Mammary microvascular endothelial cell (primary cell): Measurements from ENCODE around the gene UGT3A1. TPM values are rescaled to one million over a fixed set of nuclear protein-coding genes. Genes with fewer than 3 reads are reported as not detected.

Experiments
- total RNA-seq: library from RNA; depleted of rRNA; stranded (reverse); fragments of >200 nt; gene quantifications from 2 replicates; pipeline ENCODE4 v1.2.3, GENCODE V29; 2015

Gene UGT3A1, protein sequence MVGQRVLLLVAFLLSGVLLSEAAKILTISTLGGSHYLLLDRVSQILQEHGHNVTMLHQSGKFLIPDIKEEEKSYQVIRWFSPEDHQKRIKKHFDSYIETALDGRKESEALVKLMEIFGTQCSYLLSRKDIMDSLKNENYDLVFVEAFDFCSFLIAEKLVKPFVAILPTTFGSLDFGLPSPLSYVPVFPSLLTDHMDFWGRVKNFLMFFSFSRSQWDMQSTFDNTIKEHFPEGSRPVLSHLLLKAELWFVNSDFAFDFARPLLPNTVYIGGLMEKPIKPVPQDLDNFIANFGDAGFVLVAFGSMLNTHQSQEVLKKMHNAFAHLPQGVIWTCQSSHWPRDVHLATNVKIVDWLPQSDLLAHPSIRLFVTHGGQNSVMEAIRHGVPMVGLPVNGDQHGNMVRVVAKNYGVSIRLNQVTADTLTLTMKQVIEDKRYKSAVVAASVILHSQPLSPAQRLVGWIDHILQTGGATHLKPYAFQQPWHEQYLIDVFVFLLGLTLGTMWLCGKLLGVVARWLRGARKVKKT
- not detected in 2 replicates for total RNA-seq

DNA sequence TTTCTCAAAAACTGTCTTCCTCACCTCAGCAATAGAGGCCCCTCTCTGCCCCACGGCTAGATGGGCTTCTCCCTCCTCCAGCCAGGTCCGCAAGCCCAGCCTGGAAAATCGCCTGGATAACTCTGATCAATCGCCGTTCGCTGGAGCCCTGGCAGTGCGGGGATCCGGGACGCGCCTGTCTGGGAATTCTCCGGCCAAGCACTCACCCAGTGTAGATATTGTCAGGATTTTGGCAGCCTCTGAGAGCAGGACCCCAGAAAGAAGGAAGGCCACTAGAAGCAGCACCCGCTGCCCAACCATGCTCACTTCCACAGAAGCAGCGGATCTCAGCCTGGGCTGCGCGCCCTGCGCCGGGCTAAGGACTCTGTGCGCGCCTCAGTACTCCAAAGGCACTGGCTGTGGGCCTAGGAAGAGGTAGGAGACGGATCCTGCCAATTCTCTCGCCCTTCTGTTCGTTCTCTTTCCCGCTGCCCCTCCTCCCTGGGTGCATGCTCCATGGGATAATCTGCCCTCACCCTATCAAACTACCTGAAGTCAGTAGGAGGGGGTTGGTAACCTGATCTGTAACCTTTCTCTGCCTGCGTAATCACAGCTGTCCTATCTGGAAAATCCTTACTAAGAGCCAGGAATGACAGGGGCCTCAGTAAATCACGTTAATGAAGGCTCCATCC, at the start of gene UGT3A1:
TSS of gene UGT3A1 (minus strand) at position 450 of the 671 bp plus-strand sequence. CDS start at position 300, 150 bp downstream.

DNA sequence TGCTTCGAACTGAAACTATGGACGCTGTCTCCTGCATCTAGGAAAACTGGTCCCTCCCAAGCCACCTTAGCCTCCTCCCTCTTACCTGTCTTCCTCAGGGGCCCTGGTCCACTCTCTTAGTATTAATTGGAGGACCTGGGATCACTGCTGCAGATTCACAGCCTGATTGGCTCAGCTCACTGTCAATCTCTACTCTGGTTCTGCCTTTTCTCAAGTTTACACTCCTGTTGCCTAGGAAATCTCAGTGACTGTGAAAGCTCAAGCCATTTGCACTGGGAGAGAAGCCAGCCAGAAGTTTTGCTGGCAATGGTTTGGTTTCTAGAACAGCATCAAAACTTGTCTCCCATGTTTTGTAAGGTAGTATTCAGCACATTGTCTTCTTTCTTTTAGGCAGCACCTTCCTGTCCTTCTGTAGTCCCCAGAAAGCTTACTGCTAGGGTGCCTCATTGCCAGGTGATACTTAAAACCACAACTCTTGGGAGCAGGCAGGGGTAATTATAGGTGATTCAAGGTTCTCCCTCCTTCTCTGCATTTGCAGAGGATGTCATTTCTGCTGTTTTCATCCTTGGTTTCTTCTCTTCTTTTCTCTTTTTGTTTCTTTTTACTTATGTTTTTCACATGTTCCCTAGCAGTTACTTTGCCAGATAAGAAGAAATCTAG, 52.5 kb downstream of the UGT3A1 start, which contains the start of gene CAPSL:
TSS of gene CAPSL (minus strand) at position 55 of the 660 bp plus-strand sequence. CDS start 17,502 bp downstream, outside the sequence.

Other genes with a start within 250 kb of the UGT3A1 start
- 1.8 and 3.8 TPM in 2 replicates for gene IL7R, start 134.5 kb downstream of the UGT3A1 start, total RNA-seq
- gene CAPSL, start 52.8 kb downstream of the UGT3A1 start, total RNA-seq, result not detected in 2 replicates
- not detected in 2 replicates for gene UGT3A2, start 75.5 kb upstream of the UGT3A1 start, total RNA-seq
- 4.2 and 4.5 TPM in 2 replicates for gene LMBRD2, start 160.5 kb upstream of the UGT3A1 start, total RNA-seq
- 30.1 and 40.9 TPM in 2 replicates for gene SKP2, start 160.7 kb upstream of the UGT3A1 start, total RNA-seq